AG09319 (cell line): ENCODE data around the gene RAPGEF6.

Source experiments
- DNase-seq: peaks from one replicate; pipeline ENCODE4 v3.0.0-alpha.2; 2010; ENCODE audit warnings: low read depth; ENCODE audit errors: extremely low read depth
- TF ChIP-seq, protein P1 (sequence below): IDR thresholded peaks from 2 replicates; pipeline ENCODE4 v1.5.1; 2011; ENCODE audit warnings: low read depth, mild to moderate bottlenecking, inconsistent platforms, low read length, moderate library complexity

Gene RAPGEF6

DNA sequence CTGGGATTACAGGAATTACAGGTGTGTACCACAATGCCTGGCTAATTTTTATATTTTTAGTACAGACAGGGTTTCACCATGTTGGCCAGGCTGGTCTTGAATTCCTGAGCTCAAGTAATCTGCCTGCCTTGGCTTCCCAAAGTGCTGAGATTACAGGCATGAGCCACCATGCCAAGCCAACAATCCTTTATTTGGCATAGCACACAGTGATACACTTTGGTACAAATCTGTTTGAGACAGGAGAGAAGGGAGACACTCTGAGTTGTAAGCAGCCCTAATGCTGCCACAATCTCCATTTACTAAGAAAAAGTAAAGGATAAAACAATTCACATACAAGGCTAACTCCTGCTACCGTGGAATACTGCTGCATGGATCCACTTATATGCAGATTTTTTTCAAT lies 177.8 kb downstream of the RAPGEF6 start:
- no peak for DNase-seq

DNA sequence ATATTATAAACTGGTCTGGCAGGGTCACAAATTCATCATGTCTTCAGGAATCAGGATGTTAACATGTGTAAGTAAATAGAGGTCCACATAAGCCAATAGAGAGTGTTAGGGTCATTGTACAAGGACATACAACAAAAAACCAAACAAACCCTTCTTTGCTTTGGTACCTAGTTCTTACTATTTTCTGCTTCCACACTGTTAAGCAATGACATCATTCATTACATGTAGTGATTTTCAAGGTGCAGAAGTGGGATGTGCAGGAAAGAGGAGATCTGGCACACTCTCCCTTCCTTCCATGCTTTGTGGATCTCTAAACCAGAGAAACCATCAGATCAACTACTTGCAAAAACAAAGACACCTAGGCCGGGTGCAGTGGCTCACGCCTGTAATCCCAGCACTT lies 184.1 kb downstream of the RAPGEF6 start:
- no peak for DNase-seq
- TF ChIP-seq, protein P1, sequence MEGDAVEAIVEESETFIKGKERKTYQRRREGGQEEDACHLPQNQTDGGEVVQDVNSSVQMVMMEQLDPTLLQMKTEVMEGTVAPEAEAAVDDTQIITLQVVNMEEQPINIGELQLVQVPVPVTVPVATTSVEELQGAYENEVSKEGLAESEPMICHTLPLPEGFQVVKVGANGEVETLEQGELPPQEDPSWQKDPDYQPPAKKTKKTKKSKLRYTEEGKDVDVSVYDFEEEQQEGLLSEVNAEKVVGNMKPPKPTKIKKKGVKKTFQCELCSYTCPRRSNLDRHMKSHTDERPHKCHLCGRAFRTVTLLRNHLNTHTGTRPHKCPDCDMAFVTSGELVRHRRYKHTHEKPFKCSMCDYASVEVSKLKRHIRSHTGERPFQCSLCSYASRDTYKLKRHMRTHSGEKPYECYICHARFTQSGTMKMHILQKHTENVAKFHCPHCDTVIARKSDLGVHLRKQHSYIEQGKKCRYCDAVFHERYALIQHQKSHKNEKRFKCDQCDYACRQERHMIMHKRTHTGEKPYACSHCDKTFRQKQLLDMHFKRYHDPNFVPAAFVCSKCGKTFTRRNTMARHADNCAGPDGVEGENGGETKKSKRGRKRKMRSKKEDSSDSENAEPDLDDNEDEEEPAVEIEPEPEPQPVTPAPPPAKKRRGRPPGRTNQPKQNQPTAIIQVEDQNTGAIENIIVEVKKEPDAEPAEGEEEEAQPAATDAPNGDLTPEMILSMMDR, result no peak

More for the DNA sequence above, 177.8 kb downstream of the RAPGEF6 start:
- TF ChIP-seq, protein P1, result no peak

DNA sequence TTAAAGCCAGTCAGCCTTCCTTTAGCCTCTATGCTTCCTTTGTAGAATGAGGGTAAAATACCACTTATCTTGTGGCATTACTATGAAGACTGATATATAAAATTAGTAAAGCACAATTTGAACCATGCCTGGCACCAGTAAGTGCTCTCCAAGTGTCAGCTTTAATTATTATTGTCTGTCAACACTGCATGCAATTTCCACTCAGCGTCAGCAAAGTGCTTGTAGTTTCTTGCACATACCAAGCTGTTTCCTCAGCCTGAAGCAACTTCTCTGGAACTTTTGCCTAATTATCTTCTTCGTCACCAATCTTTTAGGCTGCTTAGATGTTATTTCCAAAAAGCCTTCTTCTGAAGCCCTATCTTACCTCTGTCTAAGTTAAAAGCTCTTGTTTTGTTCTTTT lies 193.8 kb downstream of the RAPGEF6 start:
- TF ChIP-seq, protein P1, result no peak
- no peak for DNase-seq

DNA sequence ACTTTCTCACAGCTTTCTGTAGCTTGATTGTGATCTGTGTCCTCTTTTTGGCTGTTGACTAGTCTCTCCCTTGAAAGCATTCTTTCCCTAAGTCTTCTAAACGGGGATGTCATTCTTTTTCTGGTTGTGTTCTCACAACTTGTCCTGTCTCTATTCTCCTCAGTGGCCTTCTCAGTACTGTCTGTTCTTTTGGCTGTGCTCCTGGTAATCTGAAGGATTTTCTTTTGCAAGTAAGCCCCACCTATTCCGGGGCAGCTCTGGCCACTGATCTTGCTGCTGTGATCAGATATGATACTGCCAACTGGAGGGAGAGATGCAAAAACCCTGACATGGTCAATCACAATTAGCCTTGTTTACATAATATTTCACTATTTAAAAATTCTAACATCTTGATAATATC lies 198.9 kb downstream of the RAPGEF6 start:
- DNase-seq, result no peak
- TF ChIP-seq, protein P1, result no peak

DNA sequence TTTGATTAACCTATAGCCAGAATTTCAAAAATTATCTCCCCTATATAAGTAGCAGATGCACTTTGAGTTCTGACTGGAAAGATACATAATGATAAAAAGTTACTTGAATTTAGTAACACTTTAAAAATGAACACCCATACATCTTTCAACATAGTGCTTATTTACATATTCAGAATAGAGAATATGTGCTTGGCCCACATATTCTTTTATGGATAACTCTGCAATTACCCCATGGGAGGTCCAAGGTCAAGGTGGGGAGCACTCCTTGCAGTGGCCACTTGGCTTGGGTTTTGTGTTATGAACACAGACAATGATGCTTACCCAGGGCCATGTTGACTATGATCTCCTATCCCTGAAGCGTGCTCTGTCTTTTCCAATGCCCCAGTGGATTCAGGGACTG lies 201.9 kb downstream of the RAPGEF6 start:
- no peak for DNase-seq
- TF ChIP-seq, protein P1, result no peak

DNA sequence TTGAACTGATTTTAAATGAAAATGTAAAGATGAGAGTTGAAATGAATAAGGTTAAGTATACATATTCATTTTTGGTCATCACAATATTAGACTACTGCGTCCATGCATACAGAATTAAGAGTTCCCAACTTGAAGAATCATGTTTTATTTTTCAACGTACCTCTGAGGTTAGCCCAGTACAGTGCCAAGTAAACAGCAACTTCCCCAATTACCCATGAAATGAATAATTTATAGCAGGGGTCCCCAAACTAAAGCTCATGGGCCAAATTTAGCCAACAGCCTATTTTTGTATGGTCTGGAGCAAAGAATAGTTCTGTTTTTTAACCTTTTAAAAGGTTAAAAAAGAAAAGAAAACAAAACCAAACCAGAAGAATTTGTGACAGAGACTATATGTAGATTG lies 203.2 kb downstream of the RAPGEF6 start:
- TF ChIP-seq, protein P1, result no peak
- DNase-seq, result no peak

DNA sequence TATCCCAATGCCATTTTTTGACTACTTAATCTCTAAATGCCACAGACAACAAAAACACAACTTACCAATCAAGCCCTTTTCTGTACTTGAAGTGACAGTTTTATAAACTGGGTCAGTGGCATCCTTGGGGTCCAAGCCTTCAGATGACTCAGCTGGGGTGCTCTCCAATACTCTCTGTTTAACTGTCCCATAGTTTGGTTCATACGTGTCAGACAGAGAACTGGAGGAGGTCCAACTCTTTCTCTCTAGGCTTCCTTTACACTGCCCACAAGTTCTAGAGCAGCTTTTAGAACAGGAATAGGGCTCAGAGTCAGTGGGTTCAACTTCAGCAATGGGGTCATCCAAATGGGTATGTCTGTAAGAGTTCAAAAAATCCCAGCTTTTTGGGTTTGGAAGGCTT lies 204.2 kb downstream of the RAPGEF6 start:
- TF ChIP-seq, protein P1, result no peak
- no peak for DNase-seq
